Smooth muscle cell (in vitro differentiated cells): Measurements from ENCODE around the gene SERPINF2. TPM values are rescaled to one million over a fixed set of nuclear protein-coding genes. Genes with fewer than 3 reads are reported as not detected.

Experiments used
- DNase-seq: peaks from one replicate; lab custom pipeline; 2025; ENCODE audit not compliant: unreplicated experiment; lab: John Stamatoyannopoulos, UW
- H2AFZ ChIP-seq: fragments of 200-600 bp; sonication (generic); 2 replicates; pipeline ENCODE4 v1.6.0; 2016; ENCODE audit warnings: antibody characterized with exemption, low read depth, mild to moderate bottlenecking
- H3F3A ChIP-seq: fragments of 200-600 bp; sonication (generic); 2 replicates; pipeline ENCODE4 v1.6.0; 2017; ENCODE audit warnings: antibody characterized with exemption, low read depth
- H3K27ac ChIP-seq: fragments of 200-600 bp; sonication (generic); 2 replicates; pipeline ENCODE4 v1.5.1; 2016; ENCODE audit warnings: low read depth, mild to moderate bottlenecking
- H3K27me3 ChIP-seq: fragments of 200-600 bp; sonication (generic); 2 replicates; pipeline ENCODE4 v1.6.1; 2016; ENCODE audit warnings: low read depth, mild to moderate bottlenecking
- H3K36me3 ChIP-seq: fragments of 200-600 bp; sonication (generic); 2 replicates; pipeline ENCODE4 v1.5.1; 2016; ENCODE audit warnings: low read depth
- H3K4me1 ChIP-seq: fragments of 200-600 bp; sonication (generic); 2 replicates; pipeline ENCODE4 v1.5.1; 2016; ENCODE audit warnings: low read depth
- H3K4me2 ChIP-seq: fragments of 200-600 bp; sonication (generic); 2 replicates; pipeline ENCODE4 v1.6.0; 2016; ENCODE audit warnings: mild to moderate bottlenecking
- H3K4me3 ChIP-seq: fragments of 200-600 bp; sonication (generic); 2 replicates; pipeline ENCODE4 v1.5.1; 2016; ENCODE audit warnings: mild to moderate bottlenecking
- H3K79me2 ChIP-seq: fragments of 200-600 bp; sonication (generic); 2 replicates; pipeline ENCODE4 v1.6.0; 2016; ENCODE audit warnings: low read depth, mild to moderate bottlenecking
- H3K9ac ChIP-seq: fragments of 200-600 bp; sonication (generic); 2 replicates; pipeline ENCODE4 v1.6.0; 2016; ENCODE audit warnings: low read depth
- H3K9me3 ChIP-seq: fragments of 200-600 bp; sonication (generic); replicated peaks from 2 replicates; pipeline ENCODE4 v1.5.1; 2016; ENCODE audit warnings: low read depth
- H4K20me1 ChIP-seq: fragments of 200-600 bp; sonication (generic); 2 replicates; pipeline ENCODE4 v1.6.0; 2016; ENCODE audit warnings: low read depth
- WGBS: methylation state at CpG from one replicate; pipeline ENCODE4 v1.1.7; 2016; ENCODE audit warnings: low lambda C conversion rate; 5-methylcytosine and 5-hydroxymethylcytosine counted together
- polyA plus RNA-seq: library from polyadenylated mRNA; unstranded; fragments of >200 nt; fragmentation: Nextera tagmentation; extraction: Ambion mirVana; gene quantifications from 2 replicates; pipeline ENCODE4 v1.2.1, GENCODE V29; 2016
- total RNA-seq: library from RNA; depleted of rRNA; stranded (reverse); fragments of >200 nt; gene quantifications from 2 replicates; pipeline ENCODE4 v1.2.3, GENCODE V29; 2014
- TF ChIP-seq, protein P1 (sequence below): fragments of 200-600 bp; sonication (generic); IDR thresholded peaks from 2 replicates; pipeline ENCODE4 v1.5.1; 2017; ENCODE audit warnings: borderline replicate concordance, mild to moderate bottlenecking, antibody characterized with exemption; ENCODE audit not compliant: insufficient read depth, poor library complexity, severe bottlenecking

Gene SERPINF2
- total and polyA plus RNA-seq, 2 experiments from 2014 or later, result 0.18 to 0.22 TPM

DNA sequence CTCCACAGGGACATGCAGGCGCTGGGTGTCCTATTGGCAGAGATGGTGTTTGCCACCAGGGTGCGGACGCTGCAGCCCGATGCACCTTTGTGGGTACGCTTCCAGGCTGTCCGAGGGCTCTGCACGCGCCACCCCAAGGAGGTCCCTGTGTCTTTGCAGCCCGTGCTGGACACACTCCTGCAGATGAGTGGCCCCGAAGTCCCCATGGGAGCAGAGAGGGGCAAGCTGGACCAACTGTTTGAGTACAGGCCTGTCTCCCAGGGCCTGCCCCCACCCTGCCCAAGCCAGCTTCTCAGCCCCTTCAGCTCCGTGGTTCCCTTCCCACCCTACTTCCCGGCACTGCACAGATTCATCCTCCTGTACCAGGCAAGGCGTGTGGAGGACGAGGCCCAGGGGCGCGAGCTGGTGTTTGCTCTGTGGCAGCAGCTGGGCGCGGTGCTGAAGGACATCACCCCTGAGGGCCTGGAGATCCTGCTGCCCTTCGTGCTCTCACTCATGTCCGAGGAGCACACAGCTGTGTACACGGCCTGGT lies 15.3 kb upstream of the SERPINF2 start:
- Histone ChIP-seq H3K79me2 (no peaks in the 10 kb centered on the region), H3K4me3 (no peak overlapping the region), H3K9ac (no peak overlapping the region), H3K9me3 (no peaks in the 10 kb centered on the region), H3K27me3 (no peaks in the 10 kb centered on the region), H3K4me2 (no peak overlapping the region), H3K27ac (no peak overlapping the region), H3F3A (peaks cover 3% of the 10 kb centered on the region), H3K36me3 (no peaks in the 10 kb centered on the region), H2AFZ (no peak overlapping the region), H4K20me1 (no peaks in the 10 kb centered on the region), H3K4me1 (peaks cover 5% of the 10 kb centered on the region)
- TF ChIP-seq, protein P1, sequence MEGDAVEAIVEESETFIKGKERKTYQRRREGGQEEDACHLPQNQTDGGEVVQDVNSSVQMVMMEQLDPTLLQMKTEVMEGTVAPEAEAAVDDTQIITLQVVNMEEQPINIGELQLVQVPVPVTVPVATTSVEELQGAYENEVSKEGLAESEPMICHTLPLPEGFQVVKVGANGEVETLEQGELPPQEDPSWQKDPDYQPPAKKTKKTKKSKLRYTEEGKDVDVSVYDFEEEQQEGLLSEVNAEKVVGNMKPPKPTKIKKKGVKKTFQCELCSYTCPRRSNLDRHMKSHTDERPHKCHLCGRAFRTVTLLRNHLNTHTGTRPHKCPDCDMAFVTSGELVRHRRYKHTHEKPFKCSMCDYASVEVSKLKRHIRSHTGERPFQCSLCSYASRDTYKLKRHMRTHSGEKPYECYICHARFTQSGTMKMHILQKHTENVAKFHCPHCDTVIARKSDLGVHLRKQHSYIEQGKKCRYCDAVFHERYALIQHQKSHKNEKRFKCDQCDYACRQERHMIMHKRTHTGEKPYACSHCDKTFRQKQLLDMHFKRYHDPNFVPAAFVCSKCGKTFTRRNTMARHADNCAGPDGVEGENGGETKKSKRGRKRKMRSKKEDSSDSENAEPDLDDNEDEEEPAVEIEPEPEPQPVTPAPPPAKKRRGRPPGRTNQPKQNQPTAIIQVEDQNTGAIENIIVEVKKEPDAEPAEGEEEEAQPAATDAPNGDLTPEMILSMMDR, result no peak
- 97% methylated on average over 19 of the region's 21 CpGs for WGBS
- no peak for DNase-seq

DNA sequence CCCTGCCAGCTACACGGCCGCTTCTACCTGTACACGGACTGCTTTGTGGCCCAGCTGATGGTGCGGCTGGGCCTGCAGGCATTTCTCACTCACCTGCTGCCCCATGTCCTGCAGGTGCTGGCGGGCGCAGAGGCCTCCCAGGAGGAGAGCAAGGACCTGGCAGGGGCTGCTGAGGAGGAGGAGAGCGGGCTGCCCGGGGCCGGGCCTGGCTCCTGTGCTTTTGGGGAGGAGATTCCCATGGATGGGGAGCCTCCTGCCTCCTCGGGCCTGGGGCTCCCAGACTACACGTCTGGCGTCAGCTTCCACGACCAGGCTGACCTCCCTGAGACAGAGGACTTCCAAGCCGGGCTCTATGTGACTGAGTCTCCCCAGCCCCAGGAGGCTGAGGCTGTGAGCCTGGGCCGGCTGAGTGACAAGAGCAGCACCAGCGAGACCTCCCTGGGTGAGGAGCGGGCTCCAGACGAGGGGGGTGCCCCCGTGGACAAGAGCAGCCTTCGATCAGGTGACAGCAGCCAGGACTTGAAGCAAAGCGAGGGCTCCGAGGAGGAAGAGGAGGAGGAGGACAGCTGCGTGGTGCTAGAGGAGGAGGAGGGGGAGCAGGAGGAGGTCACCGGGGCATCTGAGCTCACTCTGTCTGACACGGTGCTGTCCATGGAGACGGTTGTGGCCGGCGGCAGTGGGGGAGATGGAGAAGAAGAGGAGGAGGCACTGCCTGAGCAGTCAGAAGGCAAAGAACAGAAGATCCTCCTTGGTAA lies 14.6 kb upstream of the SERPINF2 start:
- Histone ChIP-seq H3K27me3 (no peaks in the 10 kb centered on the region), H3K36me3 (no peaks in the 10 kb centered on the region), H3K4me2 (no peak overlapping the region), H4K20me1 (no peaks in the 10 kb centered on the region), H3K4me1 (peaks cover 5% of the 10 kb centered on the region), H3K79me2 (no peaks in the 10 kb centered on the region), H3K9me3 (no peaks in the 10 kb centered on the region), H3K27ac (no peak overlapping the region), H3K9ac (no peak overlapping the region), H3K4me3 (no peak overlapping the region), H2AFZ (no peak overlapping the region), H3F3A (no peaks in the 10 kb centered on the region)
- TF ChIP-seq, protein P1, result no peak
- WGBS, result 95% methylated on average over 28 of the region's 28 CpGs
- DNase-seq, result no peak

DNA sequence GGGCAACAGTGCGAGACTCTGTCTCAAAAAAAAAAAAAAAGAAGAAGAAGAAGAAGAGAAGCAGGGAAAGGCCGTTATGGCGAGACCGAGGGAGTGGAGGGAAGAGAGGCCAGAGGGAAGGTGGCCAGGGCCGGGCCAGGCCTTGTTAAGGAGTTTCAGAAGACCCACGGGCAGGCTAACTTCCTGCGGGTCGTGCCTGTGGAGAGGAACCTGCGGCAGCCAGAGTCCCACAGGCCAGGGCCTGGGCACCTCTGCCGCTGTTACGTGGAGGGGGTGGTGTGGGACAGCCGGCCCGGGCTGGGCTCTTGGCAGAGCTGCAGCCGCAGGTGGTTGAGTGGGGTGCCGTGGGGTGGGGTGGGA lies 12.7 kb upstream of the SERPINF2 start:
- Histone ChIP-seq H3K4me2 (no peak overlapping the region), H3K4me3 (no peak overlapping the region)

More for the DNA sequence above, 12.7 kb upstream of the SERPINF2 start:
- no peak overlapping the region for H2AFZ ChIP-seq
- no peaks in the 10 kb centered on the region for H3F3A ChIP-seq
- H3K27me3 ChIP-seq, result no peaks in the 10 kb centered on the region
- TF ChIP-seq, protein P1, result no peak
- no peaks in the 10 kb centered on the region for H4K20me1 ChIP-seq
- no peaks in the 10 kb centered on the region for H3K9me3 ChIP-seq
- H3K79me2 ChIP-seq, result no peaks in the 10 kb centered on the region
- H3K27ac ChIP-seq, result no peak overlapping the region
- H3K36me3 ChIP-seq, result no peaks in the 10 kb centered on the region
- H3K4me1 ChIP-seq, result peaks cover 3% of the 10 kb centered on the region
- WGBS, result 95% methylated on average over 8 of the region's 15 CpGs
- H3K9ac ChIP-seq, result no peak overlapping the region
- DNase-seq, result no peak
